WTC11 (cell line): ENCODE data around the gene CBLB. TPM values are rescaled to one million over a fixed set of nuclear protein-coding genes. Genes with fewer than 3 reads are reported as not detected.

Source experiments
- ATAC-seq: fragments of 200-7000 bp; cut with Tn5 transposase; 2 replicates; pipeline ENCODE4 v1.10.0; 2021; ENCODE audit warnings: mild to moderate bottlenecking, moderate library complexity
- CTCF ChIA-PET: fragments of 300-600 bp; sonication (Branson Sonifier 250); formaldehyde crosslinking; loops from one replicate; lab custom pipeline; 2021; ENCODE audit warnings: antibody characterized with exemption; lab: Charles Lee
- POLR2A ChIA-PET: fragments of 350-600 bp; sonication (Branson Sonifier 250); formaldehyde crosslinking; loops from one replicate; lab custom pipeline; 2021; ENCODE audit warnings: antibody characterized with exemption; lab: Charles Lee
- DNase-seq: peaks from one replicate; pipeline ENCODE4 v3.0.0; 2021; ENCODE audit warnings: low spot score
- H3K27ac Mint-ChIP-seq: 2 replicates; pipeline ENCODE4 v1.8.0; 2021; ENCODE audit warnings: mixed read lengths
- H3K27me3 Mint-ChIP-seq: 2 replicates; pipeline ENCODE4 v1.8.0; 2021; ENCODE audit warnings: low read depth, mild to moderate bottlenecking, moderate library complexity, mixed read lengths
- H3K36me3 Mint-ChIP-seq: 2 replicates; pipeline ENCODE4 v1.8.0; 2021; ENCODE audit warnings: mixed read lengths
- H3K4me1 Mint-ChIP-seq: 2 replicates; pipeline ENCODE4 v1.8.0; 2022; ENCODE audit warnings: mixed read lengths
- H3K4me3 Mint-ChIP-seq: 2 replicates; pipeline ENCODE4 v1.8.0; 2021; ENCODE audit warnings: mild to moderate bottlenecking, moderate library complexity, mixed read lengths
- H3K9me3 Mint-ChIP-seq: 2 replicates; pipeline ENCODE4 v1.8.0; 2021; ENCODE audit warnings: mixed read lengths
- ATF1 ChIP-seq: sonication (generic); formaldehyde crosslinking; IDR thresholded peaks from 2 replicates; pipeline ENCODE4 v1.8.1; 2023; ENCODE audit warnings: mild to moderate bottlenecking, moderate library complexity, missing genetic modification reagents
- ATF6 ChIP-seq: sonication (generic); formaldehyde crosslinking; IDR thresholded peaks from 2 replicates; pipeline ENCODE4 v1.8.1; 2023; ENCODE audit warnings: mild to moderate bottlenecking, missing genetic modification reagents
- E2F1 ChIP-seq: sonication (generic); formaldehyde crosslinking; IDR thresholded peaks from 2 replicates; pipeline ENCODE4 v1.8.0; 2022; ENCODE audit warnings: mild to moderate bottlenecking, missing genetic modification reagents
- E2F4 ChIP-seq: sonication (generic); formaldehyde crosslinking; IDR thresholded peaks from 2 replicates; pipeline ENCODE4 v1.8.1; 2022; ENCODE audit warnings: low read depth, mild to moderate bottlenecking, moderate library complexity, missing genetic modification reagents, borderline replicate concordance
- E2F5 ChIP-seq: sonication (generic); formaldehyde crosslinking; IDR thresholded peaks from 2 replicates; pipeline ENCODE4 v1.8.1; 2022; ENCODE audit warnings: mild to moderate bottlenecking, moderate library complexity, missing genetic modification reagents
- GABPB1 ChIP-seq: sonication (generic); formaldehyde crosslinking; IDR thresholded peaks from 2 replicates; pipeline ENCODE4 v1.8.1; 2023; ENCODE audit warnings: mild to moderate bottlenecking, missing genetic modification reagents
- HMGXB4 ChIP-seq: sonication (generic); formaldehyde crosslinking; IDR thresholded peaks from 2 replicates; pipeline ENCODE4 v1.8.1; 2023; ENCODE audit warnings: mild to moderate bottlenecking, moderate library complexity, missing genetic modification reagents
- JAZF1 ChIP-seq: fragments of 250-450 bp; sonication (Bioruptor Pico); IDR thresholded peaks from 2 replicates; pipeline ENCODE4 v1.9.0; 2021; ENCODE audit warnings: moderate library complexity, mild to moderate bottlenecking, inconsistent platforms
- KAT7 ChIP-seq: sonication (generic); formaldehyde crosslinking; IDR thresholded peaks from 2 replicates; pipeline ENCODE4 v1.8.1; 2023; ENCODE audit warnings: missing genetic modification reagents, mild to moderate bottlenecking, borderline replicate concordance
- NFE2L1 ChIP-seq: sonication (generic); formaldehyde crosslinking; IDR thresholded peaks from 2 replicates; pipeline ENCODE4 v1.8.1; 2023; ENCODE audit warnings: missing genetic modification reagents
- NFYB ChIP-seq: sonication (generic); formaldehyde crosslinking; conservative IDR thresholded peaks from 2 replicates; pipeline ENCODE4 v1.8.0; 2022; ENCODE audit warnings: low read depth, missing genetic modification reagents
- NR3C1 ChIP-seq: sonication (generic); formaldehyde crosslinking; conservative IDR thresholded peaks from 2 replicates; pipeline ENCODE4 v1.8.1; 2023; ENCODE audit warnings: low read depth, mild to moderate bottlenecking, missing genetic modification reagents
- PRRX2 ChIP-seq: fragments of 250-450 bp; sonication (Bioruptor Pico); IDR thresholded peaks from 2 replicates; pipeline ENCODE4 v1.8.0; 2021; ENCODE audit warnings: mild to moderate bottlenecking
- RORB ChIP-seq: fragments of 250-450 bp; sonication (Bioruptor Pico); IDR thresholded peaks from 2 replicates; pipeline ENCODE4 v1.9.0; 2021; ENCODE audit warnings: mild to moderate bottlenecking
- SOX15 ChIP-seq: fragments of 250-450 bp; sonication (Bioruptor Pico); IDR thresholded peaks from 2 replicates; pipeline ENCODE4 v1.9.0; 2021; ENCODE audit warnings: mild to moderate bottlenecking
- TEAD4 ChIP-seq: sonication (generic); formaldehyde crosslinking; IDR thresholded peaks from 2 replicates; pipeline ENCODE4 v1.8.0; 2022; ENCODE audit warnings: mild to moderate bottlenecking, missing genetic modification reagents
- TP53 ChIP-seq: sonication (generic); formaldehyde crosslinking; IDR thresholded peaks from 2 replicates; pipeline ENCODE4 v1.8.1; 2023; ENCODE audit warnings: mild to moderate bottlenecking, missing genetic modification reagents
- USF1 ChIP-seq: sonication (generic); formaldehyde crosslinking; IDR thresholded peaks from 2 replicates; pipeline ENCODE4 v1.8.0; 2022; ENCODE audit warnings: mild to moderate bottlenecking, missing genetic modification reagents
- ZNF281 ChIP-seq: sonication (generic); formaldehyde crosslinking; IDR thresholded peaks from 2 replicates; pipeline ENCODE4 v1.8.0; 2023; ENCODE audit warnings: mild to moderate bottlenecking, missing genetic modification reagents
- total RNA-seq: library from RNA; stranded (reverse); gene quantifications from 3 replicates; pipeline ENCODE4 v1.2.3, GENCODE V29; 2021
- TF ChIP-seq, protein P1 (sequence below): sonication (generic); formaldehyde crosslinking; IDR thresholded peaks from 2 replicates; pipeline ENCODE4 v1.8.0; 2023; ENCODE audit warnings: missing genetic modification reagents, mild to moderate bottlenecking, borderline replicate concordance

CBLB gene
- total RNA-seq, 1 experiment from 2014 or later = 19.8 TPM

GRCh38 chr3:105613120-105613519, 255.7 kb downstream of the CBLB start (continued):
- no peak for TF ChIP-seq HMGXB4 (CRISPR knock-in tag)
- no peak for TF ChIP-seq E2F4 (CRISPR knock-in tag)
- no peak for TF ChIP-seq E2F5 (CRISPR knock-in tag)
- no peak for TF ChIP-seq USF1 (CRISPR knock-in tag)
- TF ChIP-seq JAZF1 (CRISPR knock-in tag) = no peak
- TF ChIP-seq, protein P1, sequence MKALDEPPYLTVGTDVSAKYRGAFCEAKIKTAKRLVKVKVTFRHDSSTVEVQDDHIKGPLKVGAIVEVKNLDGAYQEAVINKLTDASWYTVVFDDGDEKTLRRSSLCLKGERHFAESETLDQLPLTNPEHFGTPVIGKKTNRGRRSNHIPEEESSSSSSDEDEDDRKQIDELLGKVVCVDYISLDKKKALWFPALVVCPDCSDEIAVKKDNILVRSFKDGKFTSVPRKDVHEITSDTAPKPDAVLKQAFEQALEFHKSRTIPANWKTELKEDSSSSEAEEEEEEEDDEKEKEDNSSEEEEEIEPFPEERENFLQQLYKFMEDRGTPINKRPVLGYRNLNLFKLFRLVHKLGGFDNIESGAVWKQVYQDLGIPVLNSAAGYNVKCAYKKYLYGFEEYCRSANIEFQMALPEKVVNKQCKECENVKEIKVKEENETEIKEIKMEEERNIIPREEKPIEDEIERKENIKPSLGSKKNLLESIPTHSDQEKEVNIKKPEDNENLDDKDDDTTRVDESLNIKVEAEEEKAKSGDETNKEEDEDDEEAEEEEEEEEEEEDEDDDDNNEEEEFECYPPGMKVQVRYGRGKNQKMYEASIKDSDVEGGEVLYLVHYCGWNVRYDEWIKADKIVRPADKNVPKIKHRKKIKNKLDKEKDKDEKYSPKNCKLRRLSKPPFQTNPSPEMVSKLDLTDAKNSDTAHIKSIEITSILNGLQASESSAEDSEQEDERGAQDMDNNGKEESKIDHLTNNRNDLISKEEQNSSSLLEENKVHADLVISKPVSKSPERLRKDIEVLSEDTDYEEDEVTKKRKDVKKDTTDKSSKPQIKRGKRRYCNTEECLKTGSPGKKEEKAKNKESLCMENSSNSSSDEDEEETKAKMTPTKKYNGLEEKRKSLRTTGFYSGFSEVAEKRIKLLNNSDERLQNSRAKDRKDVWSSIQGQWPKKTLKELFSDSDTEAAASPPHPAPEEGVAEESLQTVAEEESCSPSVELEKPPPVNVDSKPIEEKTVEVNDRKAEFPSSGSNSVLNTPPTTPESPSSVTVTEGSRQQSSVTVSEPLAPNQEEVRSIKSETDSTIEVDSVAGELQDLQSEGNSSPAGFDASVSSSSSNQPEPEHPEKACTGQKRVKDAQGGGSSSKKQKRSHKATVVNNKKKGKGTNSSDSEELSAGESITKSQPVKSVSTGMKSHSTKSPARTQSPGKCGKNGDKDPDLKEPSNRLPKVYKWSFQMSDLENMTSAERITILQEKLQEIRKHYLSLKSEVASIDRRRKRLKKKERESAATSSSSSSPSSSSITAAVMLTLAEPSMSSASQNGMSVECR = no peak

GRCh38 chr3:105611304-105612192, 257.3 kb downstream of the CBLB start:
- peaks cover 4% of the 10 kb centered on the region; the same call in 1 of the 2 replicates for H3K9me3 Mint-ChIP-seq
- ChIA-PET CTCF (no interaction called here), POLR2A (no interaction called here)
- no peak overlapping the region for H3K27ac Mint-ChIP-seq
- H3K4me3 Mint-ChIP-seq = no peak overlapping the region
- DNase-seq (no peak), ATAC-seq (no peak)
- H3K4me1 Mint-ChIP-seq = peaks cover 24% of the 10 kb centered on the region
- H3K36me3 Mint-ChIP-seq = 0 out of 2 replicates have a peak, but pooled peaks cover 3% of the 10 kb centered on the region
- H3K27me3 Mint-ChIP-seq = no peaks in the 10 kb centered on the region
- TF ChIP-seq PRRX2 (no peak), ATF6 (CRISPR knock-in tag) (no peak), NFE2L1 (CRISPR knock-in tag) (no peak), KAT7 (CRISPR knock-in tag) (no peak), RORB (CRISPR knock-in tag) (no peak), GABPB1 (no peak), E2F1 (CRISPR knock-in tag) (no peak), ZNF281 (no peak), SOX15 (CRISPR knock-in tag) (no peak), TP53 (CRISPR knock-in tag) (no peak), NFYB (CRISPR knock-in tag) (no peak), TEAD4 (no peak), ATF1 (no peak), NR3C1 (CRISPR knock-in tag) (no peak)
